Skeletal muscle tissue (tissue), 4 donors: Measurements from ENCODE around the gene SLC6A19. TPM values are rescaled to one million over a fixed set of nuclear protein-coding genes. Genes with fewer than 3 reads are reported as not detected.

Source experiments
- H3K27ac ChIP-seq: one replicate; pipeline ENCODE4 v1.7.0; 2013; ENCODE audit warnings: mild to moderate bottlenecking, low read depth, low read length, inconsistent platforms
- H3K27me3 ChIP-seq, 3 donors: one replicate each; pipeline ENCODE4 v1.7.0; 2013; ENCODE audit warnings: low read length in 3 of 3; ENCODE audit not compliant: control insufficient read depth in 3 of 3, insufficient read depth in 3 of 3
- H3K36me3 ChIP-seq, 3 donors: one replicate each; pipeline ENCODE4 v1.7.0; 2013; ENCODE audit warnings: low read length in 3 of 3; ENCODE audit not compliant: control insufficient read depth in 3 of 3, insufficient read depth in 3 of 3
- H3K4me1 ChIP-seq, 3 donors: one replicate each; pipeline ENCODE4 v1.7.0; 2013; ENCODE audit warnings: low read length in 3 of 3, mild to moderate bottlenecking in 3 of 3; ENCODE audit not compliant: control insufficient read depth in 3 of 3, insufficient read depth in 3 of 3
- H3K4me3 ChIP-seq, 3 donors: one replicate each; pipeline ENCODE4 v1.7.0; 2013; ENCODE audit warnings: low read length in 3 of 3
- H3K9ac ChIP-seq, 3 donors: one replicate each; pipeline ENCODE4 v1.7.0; 2013; ENCODE audit warnings: low read length in 3 of 3, mild to moderate bottlenecking in 3 of 3, moderate library complexity in 2 of 3, low read depth in 1 of 3
- H3K9me3 ChIP-seq, 3 donors: one replicate each; pipeline ENCODE4 v1.7.0; 2013; ENCODE audit warnings: low read length in 3 of 3; ENCODE audit not compliant: control insufficient read depth in 3 of 3
- total RNA-seq: library from RNA; depleted of rRNA; stranded (reverse); fragments of >200 nt; gene quantifications from one replicate; pipeline ENCODE4 v1.2.3, GENCODE V29; 2014
- donor health status: Osteomylitis.

SLC6A19 gene
- total RNA-seq, 1 donor from 2014 or later, result under 0.01 TPM

- no peaks in the 10 kb centered on the region for H3K9me3 ChIP-seq
- peaks cover 31 to 43% (median 32%) of the 10 kb centered on the region in 3 donors for H3K27me3 ChIP-seq
- H3K36me3 ChIP-seq, result no peaks in the 10 kb centered on the region
- H3K4me1 ChIP-seq, result peaks cover 5 to 9% (median 5%) of the 10 kb centered on the region in 3 donors
- H3K9ac ChIP-seq, result no peak overlapping the region
- no peak overlapping the region for H3K27ac ChIP-seq
- H3K4me3 ChIP-seq, result no peak overlapping the region
These were observed 36.4 kb upstream of the SLC6A19 start for GRCh38 chr5:1164696-1165630.

DNA sequence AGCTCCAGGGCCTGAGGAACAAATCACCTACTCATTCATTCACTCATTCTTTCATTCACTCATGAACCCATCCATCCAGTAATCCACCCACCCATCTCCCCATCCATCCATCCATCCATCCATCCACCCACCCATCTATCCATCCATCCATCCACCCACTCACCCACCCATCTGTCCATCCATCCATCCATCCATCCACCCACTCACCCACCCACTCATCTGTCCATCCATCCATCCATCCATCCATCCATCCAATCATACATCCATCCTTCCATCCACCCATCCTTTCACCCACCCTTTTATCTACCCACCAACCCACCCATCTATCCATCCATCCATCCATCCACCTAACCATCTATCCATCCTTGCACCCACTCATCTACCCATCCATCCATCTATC lies 35.5 kb upstream of the SLC6A19 start:
- Histone ChIP-seq H3K4me1 (peaks cover 5 to 9% (median 5%) of the 10 kb centered on the region in 3 donors), H3K4me3 (no peak overlapping the region), H3K9me3 (no peaks in the 10 kb centered on the region), H3K27me3 (peaks cover 28 to 43% (median 32%) of the 10 kb centered on the region in 3 donors), H3K36me3 (no peaks in the 10 kb centered on the region), H3K9ac (no peak overlapping the region), H3K27ac (no peak overlapping the region)

DNA sequence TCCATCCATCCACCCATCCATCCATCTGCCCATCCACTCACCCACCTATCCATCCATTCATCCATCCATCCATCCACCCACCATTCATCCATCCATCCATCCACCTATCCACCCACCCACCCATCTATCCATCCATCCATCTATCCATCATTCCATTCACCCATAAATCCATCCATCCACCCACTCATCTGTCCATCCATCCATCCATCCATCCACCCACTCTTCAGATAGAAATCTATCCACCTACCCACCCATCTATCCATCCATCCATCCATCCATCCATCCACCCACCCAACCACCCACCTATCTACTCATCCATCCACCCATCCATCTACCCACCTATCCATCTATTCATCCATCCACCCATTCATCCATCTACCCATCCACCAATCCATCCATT lies 35.0 kb upstream of the SLC6A19 start:
- Histone ChIP-seq H3K9me3 (no peaks in the 10 kb centered on the region), H3K9ac (no peak overlapping the region), H3K36me3 (no peaks in the 10 kb centered on the region), H3K27ac (no peak overlapping the region), H3K4me3 (no peak overlapping the region), H3K4me1 (peaks cover 5 to 9% (median 5%) of the 10 kb centered on the region in 3 donors), H3K27me3 (peaks cover 28 to 46% (median 32%) of the 10 kb centered on the region in 3 donors)

DNA sequence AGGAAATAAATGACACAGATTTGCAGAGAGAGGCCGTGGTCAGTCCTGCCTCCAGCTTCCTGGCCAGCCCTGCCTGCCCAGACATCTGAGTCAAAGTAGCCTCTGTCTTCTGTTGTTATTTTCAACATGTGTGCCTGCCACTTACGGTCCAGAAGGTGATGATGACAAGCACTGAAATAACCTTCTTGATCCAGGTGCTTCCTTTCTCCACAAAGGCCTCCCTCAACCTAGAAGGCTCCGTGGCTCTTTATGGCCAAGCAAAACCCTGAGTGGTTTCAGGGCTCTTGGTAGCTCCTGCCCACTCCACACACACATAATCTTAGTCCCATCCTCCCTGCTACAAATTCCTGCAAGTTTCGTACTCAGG lies 34.1 kb upstream of the SLC6A19 start:
- H3K27me3 ChIP-seq, result peaks cover 24 to 41% (median 28%) of the 10 kb centered on the region in 3 donors
- no peaks in the 10 kb centered on the region for H3K9me3 ChIP-seq
- H3K9ac ChIP-seq, result no peak overlapping the region
- H3K4me3 ChIP-seq, result no peak overlapping the region
- peaks cover 5 to 9% (median 5%) of the 10 kb centered on the region in 3 donors for H3K4me1 ChIP-seq
- no peaks in the 10 kb centered on the region for H3K36me3 ChIP-seq
- H3K27ac ChIP-seq, result no peak overlapping the region

GRCh38 chr5:1167728-1168709 lies 33.4 kb upstream of the SLC6A19 start:
- H3K9ac ChIP-seq, result no peak overlapping the region
- no peak overlapping the region for H3K27ac ChIP-seq
- H3K9me3 ChIP-seq, result no peaks in the 10 kb centered on the region
- peaks cover 27 to 37% (median 28%) of the 10 kb centered on the region in 3 donors for H3K27me3 ChIP-seq
- peaks cover 5 to 9% (median 5%) of the 10 kb centered on the region in 3 donors for H3K4me1 ChIP-seq
- H3K36me3 ChIP-seq, result no peaks in the 10 kb centered on the region
- peak overlapping the region in 2 of 3 donors; percentile 17 to 45 for H3K4me3 ChIP-seq

- H3K36me3 ChIP-seq, result no peaks in the 10 kb centered on the region
- H3K4me1 ChIP-seq, result peaks cover 5 to 9% (median 5%) of the 10 kb centered on the region in 3 donors
- no peak overlapping the region for H3K4me3 ChIP-seq
- H3K9ac ChIP-seq, result no peak overlapping the region
- H3K27ac ChIP-seq, result no peak overlapping the region
- H3K9me3 ChIP-seq, result no peaks in the 10 kb centered on the region
- H3K27me3 ChIP-seq, result peaks cover 28 to 42% (median 29%) of the 10 kb centered on the region in 3 donors
These were observed 32.6 kb upstream of the SLC6A19 start for GRCh38 chr5:1168796-1169195.

DNA sequence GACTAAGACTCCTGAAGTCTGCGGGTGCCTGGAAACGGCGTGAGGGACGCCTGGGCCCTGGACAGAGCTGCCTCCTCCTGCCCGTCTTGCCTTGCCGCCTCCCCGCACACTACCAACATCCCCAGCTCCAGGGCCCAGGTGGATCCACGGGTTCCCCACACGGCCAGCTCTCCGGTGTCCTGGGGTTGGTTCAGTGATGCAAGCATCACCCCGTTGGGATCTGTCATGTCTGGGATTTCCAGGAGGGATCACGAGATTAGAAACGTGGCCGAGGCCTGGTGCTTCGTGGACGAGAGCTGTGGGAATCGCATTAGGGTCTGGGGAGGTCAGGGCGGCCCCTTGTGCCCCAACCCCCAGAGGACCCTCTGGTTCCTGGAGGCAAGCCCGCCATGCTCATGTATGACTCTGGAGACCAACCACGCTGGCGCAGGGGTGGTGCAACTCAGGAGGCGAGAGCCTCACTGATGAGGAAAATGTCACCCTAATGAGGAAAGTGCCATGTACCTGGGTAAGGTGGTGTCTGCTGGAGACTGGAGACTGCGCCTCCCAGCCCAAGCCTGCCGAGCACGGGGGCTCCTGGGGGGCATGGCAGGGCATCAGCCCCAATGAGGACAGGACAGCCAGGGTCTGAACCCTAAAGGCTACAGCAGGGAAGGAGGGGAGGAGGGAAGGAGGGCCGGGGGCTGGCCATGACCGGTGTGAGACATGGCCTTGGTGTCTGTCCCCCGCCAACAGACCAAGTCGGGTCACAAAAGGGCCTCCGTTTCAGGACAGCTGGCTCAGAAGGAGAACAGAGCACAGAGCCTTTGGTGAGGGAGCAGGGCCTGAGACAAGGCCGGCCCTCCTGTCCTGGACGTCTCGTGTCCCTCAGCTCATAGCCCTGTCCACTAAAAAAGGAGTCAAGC lies 31.9 kb upstream of the SLC6A19 start:
- no peak overlapping the region for H3K9ac ChIP-seq
- H3K27ac ChIP-seq, result no peak overlapping the region
- H3K9me3 ChIP-seq, result no peaks in the 10 kb centered on the region
- peaks cover 5 to 9% (median 5%) of the 10 kb centered on the region in 3 donors for H3K4me1 ChIP-seq
- no peaks in the 10 kb centered on the region for H3K36me3 ChIP-seq
- H3K4me3 ChIP-seq, result no peak overlapping the region
- H3K27me3 ChIP-seq, result peaks cover 28 to 42% (median 29%) of the 10 kb centered on the region in 3 donors

- Histone ChIP-seq H3K36me3 (no peaks in the 10 kb centered on the region), H3K9me3 (no peaks in the 10 kb centered on the region), H3K4me3 (no peak overlapping the region), H3K9ac (no peak overlapping the region), H3K27me3 (peaks cover 25 to 44% (median 29%) of the 10 kb centered on the region in 3 donors), H3K27ac (no peak overlapping the region), H3K4me1 (peaks cover 5 to 9% (median 5%) of the 10 kb centered on the region in 3 donors)
These were observed 30.0 kb upstream of the SLC6A19 start for GRCh38 chr5:1171340-1171941.
